Karpas-422 (cell line): ENCODE data around the gene LONRF2. TPM values are rescaled to one million over a fixed set of nuclear protein-coding genes. Genes with fewer than 3 reads are reported as not detected.

Experiments used
- DNase-seq: peaks from one replicate; pipeline ENCODE4 v3.0.0-alpha.2; 2015
- H2AFZ ChIP-seq: fragments of 200-600 bp; sonication (generic); 2 replicates; pipeline ENCODE4 v1.6.1; 2014; ENCODE audit warnings: antibody characterized with exemption, low read length, mixed read lengths
- H3K27ac ChIP-seq: fragments of 200-600 bp; sonication (generic); 2 replicates; pipeline ENCODE4 v1.5.1; 2014; ENCODE audit warnings: mild to moderate bottlenecking, low read length, moderate library complexity
- H3K27me3 ChIP-seq: fragments of 200-600 bp; sonication (generic); 2 replicates; pipeline ENCODE4 v1.6.1; 2014; ENCODE audit warnings: low read length, mixed read lengths
- H3K36me3 ChIP-seq: fragments of 200-600 bp; sonication (generic); 2 replicates; pipeline ENCODE4 v1.6.1; 2014; ENCODE audit warnings: low read length, mixed read lengths; ENCODE audit not compliant: insufficient read depth
- H3K4me1 ChIP-seq: fragments of 200-600 bp; sonication (generic); 2 replicates; pipeline ENCODE4 v1.6.1; 2014; ENCODE audit warnings: mild to moderate bottlenecking, low read length, mixed read lengths
- H3K4me2 ChIP-seq: fragments of 200-600 bp; sonication (generic); 2 replicates; pipeline ENCODE4 v1.6.1; 2014; ENCODE audit warnings: low read length, low read depth, mild to moderate bottlenecking; ENCODE audit not compliant: poor library complexity, severe bottlenecking
- H3K4me3 ChIP-seq: fragments of 200-600 bp; sonication (generic); 2 replicates; pipeline ENCODE4 v1.5.1; 2014; ENCODE audit warnings: mild to moderate bottlenecking, antibody characterized with exemption, low read length, mixed read lengths
- H3K79me2 ChIP-seq: fragments of 200-600 bp; sonication (generic); 2 replicates; pipeline ENCODE4 v1.6.1; 2014; ENCODE audit warnings: mild to moderate bottlenecking, low read length, mixed read lengths
- H3K9ac ChIP-seq: fragments of 200-600 bp; sonication (generic); 2 replicates; pipeline ENCODE4 v1.6.0; 2014; ENCODE audit warnings: low read length
- H3K9me2 ChIP-seq: fragments of 200-600 bp; sonication (generic), shearing (Covaris generic); replicated peaks from 2 replicates; pipeline ENCODE4 v1.6.0; 2014; ENCODE audit warnings: mild to moderate bottlenecking, low read length, moderate library complexity; ENCODE audit not compliant: insufficient read depth
- H3K9me3 ChIP-seq: fragments of 300-700, 200-600 bp; sonication (generic); 2 replicates; pipeline ENCODE4 v1.6.1; 2014; ENCODE audit warnings: low read length, mixed read lengths
- H4K20me1 ChIP-seq: fragments of 200-600 bp; sonication (generic); 2 replicates; pipeline ENCODE4 v1.6.1; 2014; ENCODE audit warnings: mild to moderate bottlenecking, antibody characterized with exemption, low read length, low read depth; ENCODE audit not compliant: insufficient read depth
- total RNA-seq: library from RNA; depleted of rRNA; stranded (reverse); fragments of >200 nt; shearing (Covaris generic); gene quantifications from 2 replicates; pipeline ENCODE4 v1.2.3, GENCODE V29; 2014; ENCODE audit warnings: low replicate concordance

LONRF2 gene
- total RNA-seq, 1 experiment from 2014 or later = not detected

GRCh38 chr2:100294162-100294497 is 28.2 kb downstream of the LONRF2 start:
- Histone ChIP-seq H3K9ac (no peak overlapping the region), H3K27me3 (no peaks in the 10 kb centered on the region), H3K36me3 (no peaks in the 10 kb centered on the region), H4K20me1 (no peaks in the 10 kb centered on the region), H3K4me2 (no peak overlapping the region), H3K4me1 (peaks cover 9% of the 10 kb centered on the region; the same call in 1 of the 2 replicates), H3K9me3 (no peaks in the 10 kb centered on the region), H3K79me2 (no peaks in the 10 kb centered on the region), H3K27ac (no peak overlapping the region), H2AFZ (no peak overlapping the region), H3K4me3 (no peak overlapping the region), H3K9me2 (no peaks in the 10 kb centered on the region)
- no peak for DNase-seq

GRCh38 chr2:100293341-100294161 is 28.8 kb downstream of the LONRF2 start:
- Histone ChIP-seq H3K4me2 (no peak overlapping the region), H3K4me1 (peaks cover 9% of the 10 kb centered on the region; the same call in 1 of the 2 replicates), H2AFZ (no peak overlapping the region), H3K9me3 (no peaks in the 10 kb centered on the region), H3K9ac (no peak overlapping the region), H3K79me2 (no peaks in the 10 kb centered on the region), H4K20me1 (no peaks in the 10 kb centered on the region), H3K27me3 (no peaks in the 10 kb centered on the region), H3K9me2 (no peaks in the 10 kb centered on the region), H3K4me3 (no peak overlapping the region), H3K36me3 (no peaks in the 10 kb centered on the region), H3K27ac (no peak overlapping the region)
- DNase-seq = no peak

DNA sequence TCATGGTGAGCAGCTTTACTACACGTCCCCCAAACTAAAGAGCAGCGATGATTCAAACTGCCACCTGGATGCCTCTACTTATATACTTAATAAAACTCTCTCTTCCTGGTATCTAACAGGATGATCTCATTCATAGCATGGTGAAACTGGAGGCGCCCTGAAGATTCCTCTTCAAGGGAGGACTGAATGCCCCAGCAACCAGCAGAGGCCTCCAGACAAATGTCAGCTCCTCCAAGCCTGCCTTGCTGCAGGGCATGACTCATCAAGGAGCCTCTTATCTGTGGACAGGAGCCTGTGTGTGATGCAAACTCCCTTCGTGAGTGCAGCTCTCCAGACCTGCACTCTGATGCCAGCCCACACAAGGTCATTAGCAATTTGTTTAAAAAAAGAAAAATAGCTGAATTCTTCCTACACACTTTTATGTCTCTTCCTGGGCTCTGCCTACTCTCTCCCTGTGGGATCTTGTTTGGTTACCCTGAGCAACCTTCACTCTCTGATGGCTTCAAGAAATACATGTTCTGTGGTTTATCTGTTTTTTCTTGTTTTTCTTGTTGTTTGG is 30.2 kb downstream of the LONRF2 start:
- Histone ChIP-seq H3K27me3 (no peaks in the 10 kb centered on the region), H3K9ac (no peak overlapping the region), H2AFZ (0 out of 2 replicates have a peak overlapping the region, but pooled peaks have one; percentile 58), H3K4me3 (no peak overlapping the region), H4K20me1 (no peaks in the 10 kb centered on the region), H3K79me2 (no peaks in the 10 kb centered on the region), H3K9me3 (no peaks in the 10 kb centered on the region), H3K27ac (no peak overlapping the region), H3K4me1 (peaks cover 9% of the 10 kb centered on the region; the same call in 1 of the 2 replicates), H3K36me3 (no peaks in the 10 kb centered on the region), H3K4me2 (no peak overlapping the region), H3K9me2 (no peaks in the 10 kb centered on the region)
- peak; percentile 59 for DNase-seq

GRCh38 chr2:100291152-100291970 is 30.9 kb downstream of the LONRF2 start:
- Histone ChIP-seq H3K4me2 (no peak overlapping the region), H2AFZ (peak overlapping the region; percentile 58; the same call in 1 of the 2 replicates), H3K9me3 (no peaks in the 10 kb centered on the region), H4K20me1 (no peaks in the 10 kb centered on the region), H3K36me3 (no peaks in the 10 kb centered on the region), H3K27me3 (no peaks in the 10 kb centered on the region), H3K79me2 (no peaks in the 10 kb centered on the region), H3K4me3 (no peak overlapping the region), H3K9ac (no peak overlapping the region), H3K27ac (no peak overlapping the region), H3K4me1 (peaks cover 9% of the 10 kb centered on the region; the same call in 1 of the 2 replicates), H3K9me2 (no peaks in the 10 kb centered on the region)
- DNase-seq = peak; percentile 64

DNA sequence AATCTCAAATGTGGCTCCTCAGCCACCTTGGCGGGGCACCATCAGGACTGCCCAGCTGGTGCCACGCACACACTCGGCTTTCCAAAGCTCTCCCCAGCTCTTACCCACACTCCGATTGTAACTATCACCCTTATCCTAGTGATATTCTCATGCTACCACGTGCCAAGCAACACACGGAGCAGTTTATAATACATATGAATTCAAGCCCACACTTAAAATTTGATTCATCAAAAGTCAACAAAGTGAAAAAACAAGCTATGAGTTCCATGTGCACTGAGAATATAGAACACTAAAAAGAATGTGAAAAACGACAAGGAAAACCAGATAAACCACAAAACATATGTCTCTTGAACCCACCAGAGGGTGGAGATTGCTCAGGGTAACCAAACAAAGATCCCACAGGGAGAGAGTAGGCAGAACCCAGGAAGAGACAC is 31.6 kb downstream of the LONRF2 start:
- H3K9me3 ChIP-seq = no peaks in the 10 kb centered on the region
- H3K4me3 ChIP-seq = no peak overlapping the region
- H4K20me1 ChIP-seq = no peaks in the 10 kb centered on the region
- no peak overlapping the region for H3K4me2 ChIP-seq
- peaks cover 9% of the 10 kb centered on the region; the same call in 1 of the 2 replicates for H3K4me1 ChIP-seq
- no peak overlapping the region for H3K27ac ChIP-seq
- no peak overlapping the region for H3K9ac ChIP-seq
- no peaks in the 10 kb centered on the region for H3K79me2 ChIP-seq
- no peaks in the 10 kb centered on the region for H3K36me3 ChIP-seq
- no peak for DNase-seq
- H3K9me2 ChIP-seq = no peaks in the 10 kb centered on the region
- H2AFZ ChIP-seq = peak overlapping the region; percentile 58; the same call in 1 of the 2 replicates
- no peaks in the 10 kb centered on the region for H3K27me3 ChIP-seq

DNA sequence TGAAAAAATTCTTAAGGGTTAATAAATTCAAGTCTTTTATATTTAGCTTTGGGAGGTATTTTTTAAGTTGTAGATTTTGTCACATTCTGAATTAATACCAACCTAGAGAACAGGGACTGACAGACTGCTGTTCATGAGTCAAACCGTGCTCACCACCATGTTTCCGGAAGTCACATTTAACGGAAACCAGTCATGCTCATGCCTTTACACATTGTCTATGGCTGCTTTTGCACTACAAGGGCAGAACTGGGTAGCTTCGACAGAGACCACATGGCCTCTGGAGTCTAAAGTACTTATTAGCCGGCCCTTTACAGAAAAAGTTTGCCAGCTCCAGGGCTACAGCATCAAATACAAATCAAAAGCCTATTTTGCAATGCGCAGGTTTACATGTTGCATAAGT is 33.3 kb downstream of the LONRF2 start:
- Histone ChIP-seq H3K36me3 (no peaks in the 10 kb centered on the region), H3K9me3 (no peaks in the 10 kb centered on the region), H3K4me1 (peaks cover 9% of the 10 kb centered on the region; the same call in 1 of the 2 replicates), H3K27me3 (no peaks in the 10 kb centered on the region), H3K9ac (no peak overlapping the region), H3K4me3 (no peak overlapping the region), H3K9me2 (no peaks in the 10 kb centered on the region), H2AFZ (no peak overlapping the region), H3K27ac (no peak overlapping the region), H3K79me2 (no peaks in the 10 kb centered on the region), H3K4me2 (no peak overlapping the region), H4K20me1 (no peaks in the 10 kb centered on the region)
- no peak for DNase-seq

- Histone ChIP-seq H3K4me2 (no peak overlapping the region), H3K9ac (no peak overlapping the region), H3K9me2 (no peaks in the 10 kb centered on the region), H3K4me1 (peaks cover 8% of the 10 kb centered on the region; the same call in 1 of the 2 replicates), H3K27me3 (no peaks in the 10 kb centered on the region), H4K20me1 (no peaks in the 10 kb centered on the region), H3K79me2 (no peaks in the 10 kb centered on the region), H2AFZ (no peak overlapping the region), H3K9me3 (no peaks in the 10 kb centered on the region), H3K4me3 (no peak overlapping the region), H3K36me3 (no peaks in the 10 kb centered on the region), H3K27ac (no peak overlapping the region)
- no peak for DNase-seq
These were observed 36.0 kb downstream of the LONRF2 start for GRCh38 chr2:100286318-100286717.

DNA sequence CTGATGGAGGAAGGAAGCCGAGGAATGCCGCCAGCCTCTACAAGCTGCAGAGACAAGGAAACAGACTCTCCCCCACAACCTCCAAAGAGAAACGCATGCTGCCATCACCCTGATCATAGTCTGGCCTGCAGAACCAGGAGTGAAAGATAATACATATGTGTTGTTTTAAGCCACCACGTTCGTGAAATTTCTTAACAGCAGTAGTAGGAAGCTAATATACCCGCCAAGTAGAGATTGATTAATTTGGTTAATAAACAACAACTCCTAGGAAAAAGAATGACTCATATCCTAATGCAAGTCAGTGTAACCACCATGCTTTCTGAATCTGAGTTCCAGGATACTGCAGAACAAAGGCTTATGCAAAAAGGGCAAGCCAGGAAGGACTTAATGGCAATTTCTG is 36.6 kb downstream of the LONRF2 start:
- Histone ChIP-seq H4K20me1 (no peaks in the 10 kb centered on the region), H2AFZ (no peak overlapping the region), H3K36me3 (no peaks in the 10 kb centered on the region), H3K4me2 (no peak overlapping the region), H3K9ac (no peak overlapping the region), H3K79me2 (no peaks in the 10 kb centered on the region), H3K4me3 (no peak overlapping the region), H3K27ac (no peak overlapping the region), H3K4me1 (peaks cover 3% of the 10 kb centered on the region; the same call in 1 of the 2 replicates), H3K27me3 (no peaks in the 10 kb centered on the region), H3K9me2 (no peaks in the 10 kb centered on the region), H3K9me3 (no peaks in the 10 kb centered on the region)
- DNase-seq = no peak
